Naive thymus-derived CD8-positive, alpha-beta T cell (primary cell): Measurements from ENCODE around the gene GPC1. TPM values are rescaled to one million over a fixed set of nuclear protein-coding genes. Genes with fewer than 3 reads are reported as not detected.

ENCODE experiments used
- ATAC-seq, 2 donors: fragments of 150-1000 bp; cut with Tn5 transposase in 1 of 2; sonication (Bioruptor Pico), chemical (Tn5 transposase) in 1 of 2; 1 replicate in 1 of 2; 2 replicates in 1 of 2; pipeline ENCODE4 v1.10.0; 2021; ENCODE audit warnings: mild to moderate bottlenecking in 2 of 2, moderate library complexity in 2 of 2
- POLR2A ChIA-PET: fragments of 350-600 bp; sonication (Branson Sonifier 250); formaldehyde crosslinking; loops from one replicate; lab custom pipeline; 2021; ENCODE audit warnings: antibody characterized with exemption; lab: Charles Lee
- DNase-seq, 10 donors: peaks; one replicate each; pipeline versions ENCODE4 v3.0.0 to v3.0.0-alpha.2; 2020 to 2022
- H3K27ac Mint-ChIP-seq, 10 donors: one replicate each; pipeline ENCODE4 v1.8.0; 2020 to 2022; ENCODE audit warnings: mild to moderate bottlenecking in 10 of 10, mixed read lengths in 10 of 10, moderate library complexity in 4 of 10, inconsistent platforms in 1 of 10
- H3K27me3 Mint-ChIP-seq, 5 donors: one replicate each; pipeline ENCODE4 v1.8.0; 2021 to 2022; ENCODE audit warnings: mixed read lengths in 5 of 5
- H3K36me3 Mint-ChIP-seq, 3 donors: one replicate each; pipeline ENCODE4 v1.8.0; 2020 to 2022; ENCODE audit warnings: mixed read lengths in 3 of 3, mild to moderate bottlenecking in 2 of 3, inconsistent platforms in 1 of 3
- H3K4me1 Mint-ChIP-seq, 4 donors: one replicate each; pipeline ENCODE4 v1.8.0; 2021 to 2022; ENCODE audit warnings: mixed read lengths in 4 of 4
- H3K4me3 Mint-ChIP-seq, 10 donors: one replicate each; pipeline ENCODE4 v1.8.0; 2020 to 2022; ENCODE audit warnings: mild to moderate bottlenecking in 10 of 10, mixed read lengths in 10 of 10, moderate library complexity in 6 of 10, inconsistent platforms in 1 of 10
- H3K9me3 Mint-ChIP-seq, 9 donors: one replicate each; pipeline ENCODE4 v1.8.0; 2020 to 2022; ENCODE audit warnings: mixed read lengths in 9 of 9, mild to moderate bottlenecking in 3 of 9, inconsistent platforms in 1 of 9, moderate library complexity in 1 of 9
- polyA plus RNA-seq, 3 donors: library from polyadenylated mRNA; unstranded; fragments of 300-500 nt; fragmentation: Illumina TruSeq; gene quantifications; one replicate each; pipeline ENCODE4 v1.2.3, GENCODE V29; 2021
- total RNA-seq, 8 experiments: library from RNA in 2 of 8; stranded (reverse) in 2 of 8; gene quantifications; one replicate each; pipeline ENCODE4 v1.2.3 and lab custom pipeline; 2021 to 2026

Gene GPC1
- total and polyA plus RNA-seq, 5 experiments from 2014 or later, result 0.09 to 1.2 (median 0.49) TPM

DNA sequence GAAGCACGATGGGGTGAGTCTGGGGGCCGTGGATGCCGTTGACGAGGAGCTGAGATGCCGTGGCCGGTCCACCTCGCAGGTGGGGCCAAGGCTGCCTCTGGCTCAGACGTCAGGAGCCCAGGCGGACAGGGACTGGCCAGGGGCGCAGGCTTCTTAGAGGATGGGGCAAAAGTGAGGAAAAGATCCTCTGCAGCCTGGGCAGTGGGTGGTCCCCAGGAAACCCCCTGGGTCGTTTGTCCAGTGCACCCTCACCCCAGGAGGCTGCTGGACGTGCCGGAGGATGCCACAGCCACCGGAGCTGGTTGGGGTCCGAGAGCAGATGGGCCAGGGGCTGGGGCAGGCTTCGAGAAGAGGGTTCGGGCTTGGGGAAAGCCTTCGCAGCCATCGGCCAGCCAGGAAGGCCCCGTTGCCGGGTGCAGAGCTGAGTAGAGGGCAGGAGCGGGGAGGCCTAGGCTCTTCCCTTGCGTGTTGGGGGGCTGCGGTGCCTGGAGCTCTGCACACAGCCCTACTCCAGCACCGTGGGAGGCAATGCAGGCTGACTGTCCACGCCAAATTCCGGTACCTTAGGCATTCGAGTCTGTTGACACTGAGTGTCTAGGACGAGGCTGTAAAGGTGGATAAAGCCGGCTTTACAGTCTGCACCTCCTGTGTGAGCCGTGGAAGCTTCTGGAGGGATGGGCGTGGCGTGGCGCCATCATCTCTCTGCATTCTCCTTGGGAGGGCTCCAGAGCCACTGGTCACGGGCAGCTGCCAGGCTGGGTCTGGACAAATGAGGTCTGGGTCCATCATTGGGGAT is 18.8 kb downstream of the GPC1 start:
- Mint-ChIP-seq H3K27me3 (peaks cover 11 to 54% (median 37%) of the 10 kb centered on the region in 5 donors), H3K36me3 (peaks cover 0 to 5% (median 0%) of the 10 kb centered on the region in 3 donors)

DNA sequence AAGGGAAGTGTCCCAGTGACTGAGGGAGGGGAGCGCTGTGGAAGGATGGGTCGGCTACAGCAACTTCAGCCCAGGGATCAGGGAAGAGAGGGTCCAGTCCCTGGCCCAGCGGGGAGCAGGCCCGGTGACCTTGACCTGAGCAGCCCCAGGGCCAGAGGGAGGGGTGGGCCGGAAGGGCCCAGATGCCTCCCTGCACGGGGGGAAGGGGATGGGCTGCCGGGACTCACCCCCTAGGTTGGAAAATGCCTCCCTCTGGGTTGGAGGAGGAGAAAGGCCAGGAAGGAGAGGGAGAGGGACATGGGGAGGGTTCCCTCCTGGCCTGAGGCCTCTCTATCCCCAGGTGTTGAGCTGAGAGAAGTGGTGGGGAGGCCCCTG is 19.8 kb downstream of the GPC1 start:
- Mint-ChIP-seq H3K9me3 (peaks cover 0 to 2% (median 0%) of the 10 kb centered on the region in 9 donors), H3K27me3 (peaks cover 7 to 44% (median 29%) of the 10 kb centered on the region in 5 donors), H3K27ac (no peak overlapping the region), H3K36me3 (peaks cover 0 to 5% (median 0%) of the 10 kb centered on the region in 3 donors), H3K4me3 (peak overlapping the region in 4 of 10 donors; percentile 62 to 87 (median 74)), H3K4me1 (peaks cover 12 to 21% (median 15%) of the 10 kb centered on the region in 4 donors)
- ATAC-seq (no peak), DNase-seq (no peak)
- POLR2A ChIA-PET, result no interaction called here

More for the DNA sequence above, 18.8 kb downstream of the GPC1 start:
- Mint-ChIP-seq H3K27ac (peak overlapping the region in 2 of 10 donors; percentile 43 to 75), H3K4me1 (peaks cover 12 to 21% (median 15%) of the 10 kb centered on the region in 4 donors), H3K9me3 (peaks cover 0 to 2% (median 0%) of the 10 kb centered on the region in 9 donors), H3K4me3 (peak overlapping the region; percentile 66 to 87 (median 77))
- POLR2A ChIA-PET, result no interaction called here
- no peak for DNase-seq
- ATAC-seq, result peak; percentile 26 to 41

- no peak for ATAC-seq
- Mint-ChIP-seq H3K4me1 (peaks cover 9 to 21% (median 15%) of the 10 kb centered on the region in 4 donors), H3K9me3 (peaks cover 0 to 2% (median 0%) of the 10 kb centered on the region in 9 donors), H3K4me3 (no peak overlapping the region), H3K27ac (no peak overlapping the region), H3K27me3 (peaks cover 7 to 38% (median 23%) of the 10 kb centered on the region in 5 donors), H3K36me3 (peaks cover 0 to 5% (median 0%) of the 10 kb centered on the region in 3 donors)
- DNase-seq, result no peak
- POLR2A ChIA-PET, result no interaction called here
These were observed 20.4 kb downstream of the GPC1 start for GRCh38 chr2:240455647-240456446.

- no peak for ATAC-seq
- no peak overlapping the region for H3K27ac Mint-ChIP-seq
- no peak for DNase-seq
- peaks cover 9 to 20% (median 15%) of the 10 kb centered on the region in 4 donors for H3K4me1 Mint-ChIP-seq
- H3K9me3 Mint-ChIP-seq, result peaks cover 0 to 2% (median 0%) of the 10 kb centered on the region in 9 donors
- peaks cover 7 to 30% (median 18%) of the 10 kb centered on the region in 5 donors for H3K27me3 Mint-ChIP-seq
- H3K36me3 Mint-ChIP-seq, result peaks cover 0 to 5% (median 0%) of the 10 kb centered on the region in 3 donors
- H3K4me3 Mint-ChIP-seq, result no peak overlapping the region
- POLR2A ChIA-PET, result no interaction called here
These were observed 21.2 kb downstream of the GPC1 start for GRCh38 chr2:240456447-240457222.

- DNase-seq, result no peak
- POLR2A ChIA-PET, result no interaction called here
- no peak overlapping the region for H3K27ac Mint-ChIP-seq
- H3K9me3 Mint-ChIP-seq, result peaks cover 0 to 2% (median 0%) of the 10 kb centered on the region in 9 donors
- H3K36me3 Mint-ChIP-seq, result peaks cover 0 to 5% (median 0%) of the 10 kb centered on the region in 3 donors
- H3K4me1 Mint-ChIP-seq, result peaks cover 5 to 15% (median 11%) of the 10 kb centered on the region in 4 donors
- H3K27me3 Mint-ChIP-seq, result peaks cover 4 to 24% (median 12%) of the 10 kb centered on the region in 5 donors
- H3K4me3 Mint-ChIP-seq, result no peak overlapping the region
- no peak for ATAC-seq
These were observed 22.0 kb downstream of the GPC1 start for GRCh38 chr2:240457223-240458043.

DNA sequence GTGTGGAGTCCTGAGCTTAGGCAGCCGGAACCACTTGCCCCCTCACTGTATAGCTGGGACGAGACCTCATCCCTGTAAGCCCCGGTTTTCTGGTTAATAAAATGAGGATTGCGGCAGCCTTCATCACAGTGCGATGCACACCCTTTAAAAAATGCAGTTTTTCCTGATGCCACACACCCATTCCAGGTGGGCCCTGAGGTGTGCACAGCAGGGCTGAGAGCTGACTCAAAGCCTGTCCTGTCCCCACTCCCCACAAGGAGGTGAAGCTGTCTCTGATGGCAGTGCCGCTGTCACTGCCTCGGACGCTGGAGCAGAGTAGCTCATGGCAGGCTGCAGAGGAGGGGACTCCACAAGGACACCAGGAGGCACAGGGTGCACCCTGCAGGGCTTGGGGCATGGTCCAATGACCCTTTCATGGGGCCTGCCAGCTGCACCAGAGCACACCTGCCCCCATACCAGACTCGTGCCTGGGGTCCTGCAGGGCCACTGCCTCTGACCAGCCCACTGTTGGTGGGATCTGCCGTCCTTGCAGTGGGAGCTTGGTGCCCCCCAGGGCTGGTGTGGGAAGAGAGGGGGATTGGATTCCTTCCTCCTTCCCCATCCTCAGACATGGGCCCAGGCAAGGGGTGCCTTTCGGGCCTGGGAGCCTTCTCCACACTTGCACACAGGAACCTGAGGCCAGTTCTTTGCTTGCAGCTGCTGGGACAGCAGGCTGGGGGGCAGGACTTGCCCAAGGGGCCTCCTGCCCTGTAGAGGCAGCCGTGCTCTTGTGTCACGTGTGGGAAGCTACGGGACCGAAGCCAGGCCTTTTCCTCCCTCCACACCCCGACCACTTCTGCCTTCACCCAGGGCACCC is 22.8 kb downstream of the GPC1 start:
- no peak overlapping the region for H3K4me3 Mint-ChIP-seq

GRCh38 chr2:240458900-240459391 is 23.5 kb downstream of the GPC1 start:
- peaks cover 0 to 1% (median 0%) of the 10 kb centered on the region in 9 donors for H3K9me3 Mint-ChIP-seq
- ATAC-seq (no peak), DNase-seq (peak in 1 of 10 donors; percentile 60)
- POLR2A ChIA-PET, result no interaction called here
- peaks cover 4 to 21% (median 11%) of the 10 kb centered on the region in 5 donors for H3K27me3 Mint-ChIP-seq
- peaks cover 6 to 12% (median 11%) of the 10 kb centered on the region in 4 donors for H3K4me1 Mint-ChIP-seq
- peaks cover 0 to 4% (median 0%) of the 10 kb centered on the region in 3 donors for H3K36me3 Mint-ChIP-seq
- H3K4me3 Mint-ChIP-seq, result no peak overlapping the region
- H3K27ac Mint-ChIP-seq, result no peak overlapping the region

More for the DNA sequence above, 22.8 kb downstream of the GPC1 start:
- Mint-ChIP-seq H3K9me3 (peaks cover 0 to 2% (median 0%) of the 10 kb centered on the region in 9 donors), H3K36me3 (peaks cover 0 to 5% (median 0%) of the 10 kb centered on the region in 3 donors), H3K27ac (no peak overlapping the region), H3K27me3 (peaks cover 4 to 24% (median 12%) of the 10 kb centered on the region in 5 donors), H3K4me1 (peaks cover 7 to 15% (median 11%) of the 10 kb centered on the region in 4 donors)
- ATAC-seq, result no peak
- peak in 1 of 10 donors; percentile 47 for DNase-seq
- POLR2A ChIA-PET, result no interaction called here

GRCh38 chr2:240459401-240460252 is 24.2 kb downstream of the GPC1 start:
- peaks cover 4 to 15% (median 5%) of the 10 kb centered on the region in 5 donors for H3K27me3 Mint-ChIP-seq
- DNase-seq (peak in 2 of 10 donors; percentile 5 to 45), ATAC-seq (no peak)
- H3K27ac Mint-ChIP-seq, result no peak overlapping the region
- POLR2A ChIA-PET, result no interaction called here
- no peak overlapping the region for H3K4me3 Mint-ChIP-seq
- H3K9me3 Mint-ChIP-seq, result peaks cover 0 to under 1% (median 0%) of the 10 kb centered on the region in 9 donors
- H3K4me1 Mint-ChIP-seq, result peaks cover 4 to 5% (median 5%) of the 10 kb centered on the region in 4 donors
- H3K36me3 Mint-ChIP-seq, result peaks cover 0 to 2% (median 0%) of the 10 kb centered on the region in 3 donors

DNA sequence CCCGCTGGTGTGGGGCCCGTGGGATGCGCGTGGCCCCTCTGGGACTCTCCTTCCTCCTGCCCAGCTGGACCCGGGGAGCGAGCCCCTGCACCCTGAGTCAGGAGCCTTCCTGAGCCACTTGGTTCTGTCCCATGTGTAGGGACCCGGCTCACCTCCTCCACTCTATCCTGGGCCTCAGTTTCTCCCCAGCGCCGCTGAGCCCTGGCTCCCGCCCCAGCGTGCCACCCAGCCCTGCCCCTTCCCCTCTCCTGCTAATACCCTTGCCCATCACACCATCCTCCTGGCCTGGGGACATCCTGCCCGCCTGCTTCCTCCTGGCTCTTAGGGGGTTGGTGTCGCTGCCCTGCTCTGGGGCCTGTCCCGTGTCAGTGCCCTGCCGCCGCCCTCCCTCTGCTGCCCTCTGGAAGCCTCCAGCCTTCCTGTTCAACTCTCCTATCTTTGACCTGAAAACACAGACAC is 24.8 kb downstream of the GPC1 start:
- Mint-ChIP-seq H3K27me3 (peaks cover 0 to 8% (median 0%) of the 10 kb centered on the region in 5 donors), H3K9me3 (no peaks in the 10 kb centered on the region), H3K36me3 (no peaks in the 10 kb centered on the region), H3K27ac (no peak overlapping the region), H3K4me1 (peaks cover 0 to 2% (median 0%) of the 10 kb centered on the region in 4 donors), H3K4me3 (no peak overlapping the region)
- ATAC-seq (no peak), DNase-seq (peak in 1 of 10 donors; percentile 2)
- POLR2A ChIA-PET, result no interaction called here
